Measurements from ENCODE around the gene ST8SIA6. TPM values are rescaled to one million over a fixed set of nuclear protein-coding genes. Genes with fewer than 3 reads are reported as not detected.
"Not testable (repeated sequence)": the region's sequence is repeated elsewhere in the genome, so short reads cannot be mapped to it uniquely, and the experiment has no call there.

ST8SIA6 gene
- total RNA-seq, 4 donors from 2014 or later, result not detected

GRCh38 chr10:17330501-17330900, 123.9 kb downstream of the ST8SIA6 start:
- Histone ChIP-seq H3K27ac (no peak overlapping the region), H3K27me3 (no peaks in the 10 kb centered on the region), H3K4me1 (no peaks in the 10 kb centered on the region), H3K4me3 (no peak overlapping the region), H3K36me3 (no peaks in the 10 kb centered on the region), H3K9me3 (no peaks in the 10 kb centered on the region)
- TF ChIP-seq POLR2A (IDR thresholded peaks at IDR 0.05) (no peak), CTCF (IDR thresholded peaks at IDR 0.05) (no peak)
- no peak for DNase-seq

- H3K4me3 ChIP-seq, result no peak overlapping the region
- H3K9me3 ChIP-seq, result no peaks in the 10 kb centered on the region
- no peaks in the 10 kb centered on the region for H3K27me3 ChIP-seq
- TF ChIP-seq POLR2A (IDR thresholded peaks at IDR 0.05) (no peak), CTCF (IDR thresholded peaks at IDR 0.05) (no peak)
- no peak overlapping the region for H3K27ac ChIP-seq
- H3K36me3 ChIP-seq, result no peaks in the 10 kb centered on the region
- H3K4me1 ChIP-seq, result no peaks in the 10 kb centered on the region
- no peak for DNase-seq
Observed at GRCh38 chr10:17326377-17326776, 128.0 kb downstream of the ST8SIA6 start.

GRCh38 chr10:17321957-17322356, 132.4 kb downstream of the ST8SIA6 start:
- H3K27ac ChIP-seq, DNase-seq, H3K9me3 ChIP-seq, H3K27me3 ChIP-seq, H3K36me3 ChIP-seq, H3K4me3 ChIP-seq, H3K4me1 ChIP-seq: not testable (repeated sequence)

GRCh38 chr10:17316488-17317170, 137.8 kb downstream of the ST8SIA6 start:
- H3K9me3 ChIP-seq, result no peaks in the 10 kb centered on the region
- TF ChIP-seq CTCF (IDR thresholded peaks at IDR 0.05) (no peak), POLR2A (IDR thresholded peaks at IDR 0.05) (no peak)

GRCh38 chr10:17309435-17309834, 145.0 kb downstream of the ST8SIA6 start:
- Histone ChIP-seq H3K9me3 (no peaks in the 10 kb centered on the region), H3K27ac (no peak overlapping the region), H3K4me3 (no peak overlapping the region), H3K4me1 (no peaks in the 10 kb centered on the region), H3K27me3 (no peaks in the 10 kb centered on the region), H3K36me3 (no peaks in the 10 kb centered on the region)
- TF ChIP-seq CTCF (IDR thresholded peaks at IDR 0.05) (no peak), POLR2A (IDR thresholded peaks at IDR 0.05) (no peak)
- DNase-seq, result no peak

More at GRCh38 chr10:17316488-17317170, 137.8 kb downstream of the ST8SIA6 start:
- no peaks in the 10 kb centered on the region for H3K27me3 ChIP-seq
- no peaks in the 10 kb centered on the region for H3K4me1 ChIP-seq
- no peak for DNase-seq
- H3K4me3 ChIP-seq, result no peak overlapping the region
- no peaks in the 10 kb centered on the region for H3K36me3 ChIP-seq
- no peak overlapping the region for H3K27ac ChIP-seq

- H3K9me3 ChIP-seq, result no peaks in the 10 kb centered on the region
- TF ChIP-seq POLR2A (IDR thresholded peaks at IDR 0.05), result no peak
- TF ChIP-seq CTCF (IDR thresholded peaks at IDR 0.05), result no peak
- H3K36me3 ChIP-seq, result no peaks in the 10 kb centered on the region
Observed at GRCh38 chr10:17307123-17307522, 147.3 kb downstream of the ST8SIA6 start.

More at GRCh38 chr10:17307123-17307522, 147.3 kb downstream of the ST8SIA6 start:
- no peak overlapping the region for H3K4me3 ChIP-seq
- no peak for DNase-seq
- no peak overlapping the region for H3K27ac ChIP-seq
- no peaks in the 10 kb centered on the region for H3K27me3 ChIP-seq
- no peaks in the 10 kb centered on the region for H3K4me1 ChIP-seq
